Transverse colon (tissue), 4 donors: ENCODE results near the gene OVCH1. TPM values are rescaled to one million over a fixed set of nuclear protein-coding genes. Genes with fewer than 3 reads are reported as not detected.

ENCODE experiments used
- DNase-seq: peaks from one replicate; pipeline ENCODE4 v3.0.0-alpha.2; 2019
- H3K27ac ChIP-seq, 4 donors: fragments of 200-600 bp; sonication (generic); 2 replicates each; pipeline ENCODE4 v1.5.1; 2016 to 2018; ENCODE audit warnings: inconsistent platforms in 4 of 4
- H3K27me3 ChIP-seq: fragments of 200-600 bp; sonication (generic); 2 replicates; pipeline ENCODE4 v1.5.1; 2017; ENCODE audit warnings: inconsistent platforms
- H3K36me3 ChIP-seq, 4 donors: fragments of 200-600 bp; sonication (generic); 2 replicates each; pipeline ENCODE4 v1.5.1; 2017 to 2019; ENCODE audit warnings: inconsistent platforms in 4 of 4
- H3K4me1 ChIP-seq, 4 donors: fragments of 200-600 bp; sonication (generic); 2 replicates each; pipeline ENCODE4 v1.5.1; 2017 to 2020; ENCODE audit warnings: inconsistent platforms in 4 of 4
- H3K4me3 ChIP-seq, 4 donors: fragments of 200-600 bp; sonication (generic); 1 replicate in 1 of 4; 2 replicates in 3 of 4; pipeline versions ENCODE4 v1.5.1 to v1.6.1; 2017 to 2019; ENCODE audit warnings: inconsistent platforms in 4 of 4
- H3K9me3 ChIP-seq, 2 donors: fragments of 200-600 bp; sonication (generic); 2 replicates each; pipeline ENCODE4 v1.5.1; 2017 to 2019; ENCODE audit warnings: inconsistent platforms in 2 of 2
- CTCF ChIP-seq, 5 experiments: fragments of 200-600 bp in 3 of 5; fragments of 450-650 bp in 2 of 5; sonication (generic) in 3 of 5; IDR thresholded peaks; 1 replicate in 2 of 5; 2 replicates in 3 of 5; pipeline ENCODE4 v1.5.1; 2016 to 2017; ENCODE audit warnings: antibody characterized with exemption in 5 of 5, inconsistent platforms in 3 of 5, mild to moderate bottlenecking in 2 of 5, moderate library complexity in 1 of 5
- EP300 ChIP-seq: sonication (generic); formaldehyde crosslinking; IDR thresholded peaks from one replicate; pipeline ENCODE4 v1.6.1; 2017; ENCODE audit warnings: antibody characterized with exemption, low read depth
- POLR2A ChIP-seq: fragments of 450-650 bp; IDR thresholded peaks from one replicate; pipeline ENCODE4 v1.6.1; 2016; ENCODE audit warnings: antibody characterized with exemption, mild to moderate bottlenecking, moderate library complexity
- POLR2AphosphoS5 ChIP-seq, 3 donors: sonication (generic); formaldehyde crosslinking; IDR thresholded peaks; one replicate each; pipeline ENCODE4 v1.6.1; 2016; ENCODE audit warnings: antibody characterized with exemption in 3 of 3
- WGBS, 2 donors: methylation state at CpG; one replicate each; pipeline ENCODE4 v1.1.5; 2018; ENCODE audit warnings: low coverage in 1 of 2; 5-methylcytosine and 5-hydroxymethylcytosine counted together
- in situ Hi-C, 4 donors: fragments of 200-750 bp; cut with MboI; loops; one replicate each; pipeline versions ENCODE4 v1.15.0 to v1.15.1; 2017; ENCODE audit warnings: low sequenced_read_pairs in 3 of 4, low pct_ligation_motif_present in 1 of 4, low pct_unique_long_range_greater_than_20kb in 1 of 4
- intact Hi-C: fragments of 100-400 bp; cut with DNase I; formaldehyde crosslinking; loops from one replicate; pipeline ENCODE4 v1.15.1; 2023; ENCODE audit warnings: low total_unique reads
- total RNA-seq, 4 donors: library from RNA; depleted of rRNA; stranded (reverse); fragments of >200 nt; gene quantifications; one replicate each; pipeline ENCODE4 v1.1.0, GENCODE V29; 2016

The OVCH1 gene
- under 1 TPM in 1 of 4 donors, not detected in 3; 0.37 TPM for total RNA-seq

GRCh38 chr12:29497588-29497987 is at the start of gene OVCH1:
Gene OVCH1 (minus strand): TSS chr12:29497686. CDS start chr12:29497686, 0 bp downstream.
- Histone ChIP-seq H3K27ac (no peak within 1 kb of the TSS), H3K36me3 (no peaks in the 10 kb centered on the region), H3K4me3 (no peak within 1 kb of the TSS), H3K9me3 (no peaks in the 10 kb centered on the region), H3K4me1 (no peaks in the 10 kb centered on the region), H3K27me3 (no peaks in the 10 kb centered on the region)
- WGBS, 2 donors: 92% methylated on average over 13 of the region's 18 CpGs; no CpG with 5 or more reads in 1 of the 2 donors
- intact Hi-C loops: no loop called here
- TF ChIP-seq EP300: no peak
- TF ChIP-seq CTCF (IDR thresholded peaks at IDR 0.05): no peak
- TF ChIP-seq POLR2AphosphoS5 (IDR thresholded peaks at IDR 0.05): no peak
- TF ChIP-seq POLR2A: no peak
- in situ Hi-C loops: no loop called here
- no peak for DNase-seq

- Histone ChIP-seq H3K4me3 (no peak overlapping the region), H3K4me1 (no peaks in the 10 kb centered on the region), H3K27me3 (no peaks in the 10 kb centered on the region), H3K27ac (peak overlapping the region; percentile 26 to 49 (median 36)), H3K36me3 (no peaks in the 10 kb centered on the region), H3K9me3 (no peaks in the 10 kb centered on the region)
- TF ChIP-seq POLR2AphosphoS5 (IDR thresholded peaks at IDR 0.05) (peak in 1 of 3 donors; percentile 37), CTCF (IDR thresholded peaks at IDR 0.05) (no peak)
- intact Hi-C loops (no loop called here), in situ Hi-C loops (no loop called here)
- no peak for DNase-seq
- WGBS, 2 donors: 34 to 48% methylated on average over 3 to 4 of the region's 4 CpGs
Measured at GRCh38 chr12:29547151-29547632, 49.7 kb upstream of the OVCH1 start.

GRCh38 chr12:29546000-29546399 is 48.5 kb upstream of the OVCH1 start:
- TF ChIP-seq POLR2AphosphoS5 (IDR thresholded peaks at IDR 0.05) (no peak), CTCF (IDR thresholded peaks at IDR 0.05) (no peak), POLR2A (no peak), EP300 (no peak)
- in situ Hi-C loops: no loop called here
- Histone ChIP-seq H3K27me3 (no peaks in the 10 kb centered on the region), H3K4me3 (no peak overlapping the region), H3K36me3 (no peaks in the 10 kb centered on the region), H3K9me3 (no peaks in the 10 kb centered on the region), H3K27ac (peak overlapping the region; percentile 4 to 41 (median 28)), H3K4me1 (no peaks in the 10 kb centered on the region)
- intact Hi-C loops: no loop called here
- 72% methylated on average over 2 of the region's 2 CpGs; no CpG with 5 or more reads in 1 of the 2 donors for WGBS, 2 donors
- no peak for DNase-seq

GRCh38 chr12:29545102-29545467 is 47.6 kb upstream of the OVCH1 start:
- Histone ChIP-seq H3K4me3 (no peak overlapping the region), H3K27ac (no peak overlapping the region), H3K9me3 (no peaks in the 10 kb centered on the region), H3K4me1 (no peaks in the 10 kb centered on the region), H3K27me3 (no peaks in the 10 kb centered on the region), H3K36me3 (no peaks in the 10 kb centered on the region)
- intact Hi-C loops (no loop called here), in situ Hi-C loops (no loop called here)
- DNase-seq: no peak
- 74 to 90% methylated on average over 2 to 4 of the region's 4 CpGs for WGBS, 2 donors
- TF ChIP-seq POLR2A: no peak
- no peak for TF ChIP-seq EP300
- TF ChIP-seq CTCF (IDR thresholded peaks at IDR 0.05): no peak
- TF ChIP-seq POLR2AphosphoS5 (IDR thresholded peaks at IDR 0.05): no peak
